Activated CD8-positive, alpha-beta memory T cell treated with anti-CD3 and anti-CD28 coated beads, Interleukin-2, amount 50 U/mL, for 1 hour (primary cell): ENCODE results near the gene SERPINE1.
"Not testable (repeated sequence)": the region's sequence is repeated elsewhere in the genome, so short reads cannot be mapped to it uniquely, and the experiment has no call there.

ENCODE experiments used
- DNase-seq: peaks from one replicate; pipeline ENCODE4 v3.0.0-alpha.2; 2020; ENCODE audit errors: extremely low read depth

The SERPINE1 gene

GRCh38 chr7:101102026-101102425 lies 24.9 kb upstream of the SERPINE1 start:
- no peak for DNase-seq

DNA sequence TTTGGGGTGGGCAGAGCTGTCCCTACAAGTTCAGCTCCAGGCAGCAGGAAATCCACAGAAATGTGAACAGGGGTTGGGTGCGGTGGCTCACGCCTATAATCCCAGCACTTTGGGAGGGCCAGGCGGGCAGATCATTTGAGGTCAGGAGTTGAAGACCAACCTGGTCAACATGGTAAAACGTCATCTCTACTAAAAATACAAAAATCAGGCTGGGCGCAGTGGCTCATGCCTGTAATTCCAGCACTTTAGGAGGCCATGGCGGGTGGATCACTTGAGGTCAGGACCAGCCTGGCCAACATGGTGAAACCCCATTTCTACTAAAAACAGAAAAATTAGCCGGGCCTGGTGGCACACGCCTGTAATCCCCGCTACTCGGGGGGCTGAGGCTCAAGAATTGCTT lies 23.2 kb upstream of the SERPINE1 start:
- not testable (repeated sequence) for DNase-seq

DNA sequence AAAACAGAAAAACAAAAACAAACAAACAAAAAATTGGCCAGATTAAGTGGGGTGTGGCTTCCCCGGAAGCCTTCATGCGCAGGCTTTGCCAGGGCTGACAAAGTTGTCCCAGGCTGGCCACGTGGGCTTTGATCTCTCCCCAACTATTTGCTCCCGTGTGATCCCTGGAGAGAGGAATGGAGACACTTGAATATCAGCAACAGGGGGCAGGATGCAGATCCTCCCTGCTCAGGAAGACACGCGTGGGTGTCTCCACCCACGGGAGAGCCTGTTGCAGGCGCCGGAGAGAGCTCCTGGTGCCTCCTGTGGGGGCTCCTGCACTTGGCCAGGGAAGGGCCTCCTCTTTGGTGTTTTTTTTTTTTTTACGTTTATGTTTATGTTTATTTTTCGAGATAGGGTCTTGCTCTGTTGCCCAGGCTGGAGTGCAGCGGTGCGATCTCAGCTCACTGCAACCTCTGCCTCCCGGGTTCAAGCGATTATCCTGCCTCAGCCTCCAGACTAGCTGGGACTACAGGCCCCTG lies 22.7 kb upstream of the SERPINE1 start:
- no peak for DNase-seq

- no peak for DNase-seq
Observed at GRCh38 chr7:101104799-101105198, 22.1 kb upstream of the SERPINE1 start.

DNA sequence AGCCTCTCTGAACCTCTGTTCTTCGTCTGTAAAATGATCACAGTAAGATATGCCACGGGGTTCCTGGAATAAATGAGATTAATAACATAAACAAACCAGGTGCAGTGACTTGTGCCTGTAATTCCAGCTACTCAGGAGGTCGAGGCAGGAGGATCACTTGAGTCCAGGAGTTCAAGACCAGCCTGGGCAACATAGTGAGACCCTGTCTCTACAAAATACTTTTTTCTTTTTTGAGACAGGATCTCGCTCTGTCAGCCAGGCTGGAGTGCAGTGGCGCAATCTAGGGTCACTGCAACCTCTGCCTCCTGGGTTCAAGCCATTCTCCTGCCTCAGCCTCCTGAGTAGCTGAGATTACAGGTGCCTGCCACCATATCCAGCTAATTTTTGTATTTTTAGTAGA lies 21.7 kb upstream of the SERPINE1 start:
- not testable (repeated sequence) for DNase-seq

GRCh38 chr7:101106386-101106785 lies 20.5 kb upstream of the SERPINE1 start:
- DNase-seq = no peak

DNA sequence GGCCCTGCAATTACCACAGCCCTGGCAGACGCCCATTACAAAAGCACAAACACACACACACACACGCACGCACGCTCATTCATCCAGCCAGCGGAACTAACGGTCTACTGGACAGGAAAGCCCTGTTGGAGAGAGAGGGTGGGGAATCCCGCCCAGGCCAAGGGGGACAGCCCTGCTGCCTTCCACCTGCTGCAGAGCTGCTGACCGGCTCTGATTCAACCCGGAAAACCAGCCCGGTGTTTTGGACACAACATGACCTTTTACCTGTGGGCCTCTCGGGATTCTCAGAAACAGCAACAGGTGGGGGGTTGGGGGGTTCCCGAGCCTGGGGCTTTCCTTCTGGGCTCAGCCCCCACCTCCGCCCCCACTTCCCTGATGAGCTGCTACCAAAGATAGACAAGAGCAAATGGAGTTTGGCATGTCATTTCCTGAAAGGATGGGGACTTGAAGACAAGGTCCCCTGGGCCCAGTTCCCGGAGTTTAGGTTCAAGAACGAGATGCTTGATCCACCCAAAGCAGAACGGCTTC lies 18.5 kb upstream of the SERPINE1 start:
- DNase-seq = no peak

- no peak for DNase-seq
Observed at GRCh38 chr7:101108961-101109360, 17.9 kb upstream of the SERPINE1 start.

GRCh38 chr7:101109368-101109767 lies 17.5 kb upstream of the SERPINE1 start:
- no peak for DNase-seq

- DNase-seq = no peak
Observed at GRCh38 chr7:101111261-101111660, 15.6 kb upstream of the SERPINE1 start.

DNA sequence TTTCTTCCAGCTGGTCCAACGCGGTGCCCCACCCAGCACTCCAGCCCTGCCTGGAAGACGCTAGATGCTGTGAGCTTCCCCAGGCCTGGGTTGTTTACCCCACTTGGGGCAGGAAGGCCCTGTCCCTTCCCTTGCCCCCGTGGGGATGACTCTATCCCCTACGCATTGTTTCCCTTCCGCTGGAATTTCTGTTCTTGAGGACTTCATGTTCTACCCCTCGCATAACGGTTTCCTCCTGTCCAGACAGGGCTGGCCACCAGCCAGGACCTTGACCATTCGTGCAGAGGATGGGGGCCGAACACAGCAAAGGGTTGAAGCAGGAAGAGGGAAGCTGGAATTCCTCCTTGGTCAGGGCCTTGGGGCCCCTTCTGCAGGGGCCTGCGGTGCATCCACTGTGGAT lies 14.7 kb upstream of the SERPINE1 start:
- no peak for DNase-seq

DNA sequence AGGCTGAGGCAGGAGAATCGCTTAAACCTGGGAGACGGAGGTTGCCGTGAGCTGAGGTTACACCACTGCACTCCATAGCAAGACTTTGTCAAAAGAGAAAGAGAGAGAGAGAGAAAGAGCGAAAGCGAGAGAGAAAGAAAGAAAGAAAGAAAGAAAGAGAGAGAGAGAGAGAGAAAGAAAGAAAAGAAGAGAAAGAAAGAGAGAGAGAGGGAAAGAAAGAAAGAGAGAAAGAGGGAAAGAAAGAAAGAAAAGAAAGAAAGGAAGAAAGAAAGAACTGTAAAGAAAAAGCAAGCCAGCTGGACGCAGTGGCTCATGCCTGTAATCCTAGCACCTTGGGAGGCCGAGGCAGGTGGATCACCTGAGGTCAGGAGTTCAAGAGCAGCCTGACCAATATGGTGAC lies 13.8 kb upstream of the SERPINE1 start:
- not testable (repeated sequence) for DNase-seq

- no peak for DNase-seq
Observed at GRCh38 chr7:101113836-101114235, 13.1 kb upstream of the SERPINE1 start.

GRCh38 chr7:101114492-101114891 lies 12.4 kb upstream of the SERPINE1 start:
- DNase-seq = no peak

DNA sequence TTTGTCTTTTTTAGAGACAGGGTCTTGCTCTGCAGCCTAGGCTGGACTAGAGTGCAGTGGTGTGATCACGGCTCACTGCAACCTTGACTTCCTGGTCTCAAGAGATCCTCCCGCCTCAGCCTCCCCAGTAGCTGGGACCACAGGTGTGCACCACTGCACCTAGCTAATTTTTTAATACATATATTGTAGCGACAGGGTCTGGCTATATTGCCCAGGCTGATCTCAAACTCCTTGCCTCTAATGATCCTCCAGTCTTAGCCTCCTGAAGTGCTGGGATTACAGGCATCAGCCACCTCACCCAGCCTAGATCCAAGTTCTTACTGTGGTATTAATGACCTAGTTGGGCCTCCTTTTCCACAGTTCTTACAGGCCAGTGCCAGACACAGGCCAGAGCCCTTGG lies 11.7 kb upstream of the SERPINE1 start:
- no peak for DNase-seq

- no peak for DNase-seq
Observed at GRCh38 chr7:101116898-101117297, 10.0 kb upstream of the SERPINE1 start.

GRCh38 chr7:101118856-101119255 lies 8.0 kb upstream of the SERPINE1 start:
- DNase-seq = no peak

DNA sequence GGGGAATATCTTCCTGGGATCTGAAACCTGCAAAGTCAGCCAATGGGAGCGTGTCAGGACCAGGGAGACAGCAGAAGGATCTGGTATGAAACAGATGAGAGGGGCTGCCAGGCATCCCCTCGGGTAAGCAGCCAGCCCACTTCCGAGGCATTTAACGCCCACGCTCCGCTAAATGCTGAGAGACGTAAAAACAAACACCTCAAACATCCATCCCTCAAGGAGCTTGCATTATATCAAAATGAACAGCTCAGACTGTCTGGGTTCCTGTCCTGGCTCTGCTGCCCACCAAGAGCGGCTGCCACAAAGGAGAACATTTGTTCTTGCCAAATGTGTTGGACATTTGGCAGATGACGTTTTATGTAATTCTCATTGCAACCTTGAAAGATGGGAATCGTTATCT lies 7.0 kb upstream of the SERPINE1 start:
- DNase-seq = no peak

GRCh38 chr7:101120315-101120714 lies 6.6 kb upstream of the SERPINE1 start:
- DNase-seq = no peak

DNA sequence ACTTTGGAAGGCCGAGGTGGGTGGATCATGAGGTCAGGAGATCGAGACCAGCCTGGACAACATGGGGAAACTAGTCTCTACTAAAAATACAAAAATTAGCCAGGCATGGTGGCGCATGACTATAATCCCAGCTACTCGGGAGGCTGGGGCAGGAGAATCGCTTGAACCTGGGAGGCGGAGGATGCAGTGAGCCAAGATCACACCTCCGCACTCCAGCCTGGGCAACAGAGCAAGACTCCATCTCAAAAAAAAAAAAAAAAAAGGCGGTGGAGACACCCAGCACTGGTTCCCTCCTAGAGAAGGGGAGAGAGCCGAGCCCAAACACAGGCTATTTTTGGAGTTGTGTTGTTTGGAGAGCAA lies 5.3 kb upstream of the SERPINE1 start:
- DNase-seq = not testable (repeated sequence)

DNA sequence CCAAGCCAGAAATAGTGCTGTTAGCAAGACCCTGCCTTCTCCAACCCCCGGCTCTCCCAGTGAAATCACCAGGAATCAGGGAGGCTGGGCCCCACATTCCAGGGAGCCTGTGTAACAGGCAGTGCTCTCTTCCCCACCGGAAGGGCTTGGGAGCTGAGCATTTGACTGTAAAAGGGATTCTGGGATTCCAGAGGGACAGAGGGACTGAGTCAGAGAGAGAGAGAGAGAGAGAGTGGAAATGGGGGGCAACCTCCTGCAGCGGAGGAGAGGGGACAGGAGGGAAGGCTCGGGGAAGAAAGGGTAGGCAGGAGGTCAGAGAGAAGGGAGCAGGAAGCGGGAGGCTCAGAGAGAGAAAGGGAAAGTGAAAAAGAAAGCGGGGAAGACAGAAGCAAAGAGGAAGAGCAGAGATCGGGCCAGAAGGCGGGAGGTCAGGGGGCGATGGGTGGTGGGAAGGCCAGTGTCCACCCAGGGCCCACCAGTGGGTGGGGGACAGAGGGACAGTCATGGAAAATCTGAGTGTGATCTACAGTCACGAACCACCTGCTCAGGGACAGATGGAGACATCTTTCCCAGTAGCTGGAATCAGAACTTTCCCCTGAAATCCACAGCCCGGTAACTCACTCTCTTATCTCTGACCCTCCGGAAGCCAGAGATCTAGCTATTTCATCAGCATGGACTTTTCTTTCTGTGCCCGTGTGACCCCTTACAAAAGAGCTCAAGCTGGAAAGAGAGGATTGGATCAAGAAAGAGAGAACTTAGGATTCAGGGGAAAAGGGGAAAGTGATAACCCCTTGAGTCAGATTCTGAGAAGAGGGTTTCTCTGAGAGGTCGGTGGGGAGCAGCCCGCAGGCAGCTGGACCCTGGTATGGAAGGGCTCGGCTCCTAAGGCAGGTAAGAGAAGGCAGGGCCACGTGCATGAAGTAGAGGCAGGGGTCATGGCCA lies 4.6 kb upstream of the SERPINE1 start:
- no peak for DNase-seq

DNA sequence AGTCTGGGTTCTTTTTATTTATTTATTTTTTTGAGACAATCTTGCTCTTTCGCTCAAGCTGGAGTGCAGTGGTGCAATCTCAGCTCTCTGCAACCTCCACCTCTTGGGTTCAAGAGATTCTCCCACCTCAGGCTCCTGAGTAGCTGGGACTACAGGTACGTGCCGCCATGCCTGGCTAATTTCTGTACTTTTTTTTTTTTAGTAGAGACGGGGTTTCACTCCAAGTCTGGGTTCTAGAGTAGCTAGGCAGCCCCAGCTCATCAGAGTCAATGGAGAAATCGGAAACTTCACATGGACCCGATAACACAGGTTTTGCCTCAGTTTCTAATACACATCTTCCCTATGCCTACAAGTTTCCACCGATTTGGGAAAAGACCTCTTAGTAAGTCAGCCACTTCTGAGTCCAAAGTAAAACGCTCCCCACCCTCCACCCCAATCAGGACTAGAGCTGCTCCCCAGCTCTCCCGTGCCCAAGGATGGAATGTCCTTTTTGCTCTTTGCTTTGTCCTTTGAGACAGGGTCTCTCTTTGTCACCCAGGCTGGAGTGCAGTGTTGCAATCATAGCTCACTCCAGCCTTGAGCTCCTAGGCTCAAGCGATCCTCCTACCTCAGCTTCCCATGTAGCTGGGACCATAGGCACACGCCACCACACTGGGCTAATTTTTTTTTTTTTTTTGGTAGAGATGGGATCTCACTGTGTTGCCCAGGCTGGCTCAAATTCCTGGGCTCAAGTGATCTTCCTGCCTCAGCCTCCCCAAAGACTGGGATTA lies 3.8 kb upstream of the SERPINE1 start:
- no peak for DNase-seq

DNA sequence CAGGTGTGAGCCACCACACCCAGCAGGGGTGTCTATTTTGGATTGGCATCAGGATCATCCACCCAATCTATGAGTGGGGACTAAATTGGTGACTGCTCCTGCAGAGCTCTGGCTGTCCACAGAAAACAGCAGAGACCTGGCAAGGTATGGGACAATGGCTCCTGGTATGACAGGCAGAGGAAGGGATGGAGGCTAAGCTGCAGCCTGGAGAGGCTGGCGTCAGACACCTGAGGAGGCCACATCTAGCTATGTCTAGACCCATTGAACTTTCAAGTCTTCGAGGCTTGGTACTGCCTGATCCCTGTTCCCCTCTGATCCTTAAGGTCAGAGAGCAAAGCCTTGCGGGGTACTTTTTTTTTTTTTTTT lies 3.2 kb upstream of the SERPINE1 start:
- DNase-seq = no peak
